Keratinocyte (primary cell): Measurements from ENCODE around the gene LRRC8D. TPM values are rescaled to one million over a fixed set of nuclear protein-coding genes. Genes with fewer than 3 reads are reported as not detected.

ENCODE experiments used
- DNase-seq: peaks from one replicate; pipeline ENCODE4 v3.0.0-alpha.2; 2011; ENCODE audit warnings: low read depth, missing footprints, low spot score
- FAIRE-seq: peaks from 2 replicates; lab custom pipeline; 2011; peaks lifted over from hg19 to GRCh38; lab: Jason Lieb, UNC
- H2AFZ ChIP-seq: 2 replicates; pipeline ENCODE4 v1.6.0; 2012; ENCODE audit warnings: low read length, control low read depth, inconsistent platforms; ENCODE audit not compliant: control insufficient read depth
- H3K27ac ChIP-seq: 2 replicates; pipeline ENCODE4 v1.5.1; 2011; ENCODE audit warnings: low read length; ENCODE audit not compliant: control insufficient read depth, insufficient read depth
- H3K27me3 ChIP-seq: 3 replicates; pipeline ENCODE4 v1.6.0; 2011; ENCODE audit warnings: low read length; ENCODE audit not compliant: control insufficient read depth, insufficient read depth; ENCODE audit errors: extremely low read depth
- H3K36me3 ChIP-seq, 2 experiments: 2 replicates in 1 of 2; 3 replicates in 1 of 2; pipeline ENCODE4 v1.5.1; 2011; ENCODE audit warnings: low read length in 2 of 2, mild to moderate bottlenecking in 1 of 2; ENCODE audit not compliant: control insufficient read depth in 2 of 2, insufficient read depth in 2 of 2; ENCODE audit errors: extremely low read depth in 1 of 2
- H3K4me1 ChIP-seq: 3 replicates; pipeline ENCODE4 v1.5.1; 2011; ENCODE audit warnings: low read length; ENCODE audit not compliant: control insufficient read depth, insufficient read depth; ENCODE audit errors: extremely low read depth
- H3K4me2 ChIP-seq: 3 replicates; pipeline ENCODE4 v1.6.0; 2011; ENCODE audit warnings: low read depth, low read length; ENCODE audit not compliant: control insufficient read depth, insufficient read depth; ENCODE audit errors: extremely low read depth
- H3K4me3 ChIP-seq, 3 experiments: fragments of 200-600 bp in 1 of 3; sonication (generic) in 1 of 3; 2 replicates in 2 of 3; 3 replicates in 1 of 3; pipeline ENCODE4 v1.5.1; 2011 to 2016; ENCODE audit warnings: low read length in 3 of 3, mild to moderate bottlenecking in 3 of 3, control low read depth in 2 of 3, inconsistent platforms in 1 of 3, low read depth in 1 of 3, mixed read lengths in 1 of 3, mixed run types in 1 of 3, moderate library complexity in 1 of 3; ENCODE audit not compliant: control insufficient read depth in 2 of 3, insufficient read depth in 2 of 3; ENCODE audit errors: extremely low read depth in 1 of 3
- H3K79me2 ChIP-seq: 2 replicates; pipeline ENCODE4 v1.6.0; 2012; ENCODE audit warnings: low read length; ENCODE audit not compliant: control insufficient read depth, insufficient read depth
- H3K9ac ChIP-seq: 3 replicates; pipeline ENCODE4 v1.6.0; 2011; ENCODE audit warnings: low read length; ENCODE audit not compliant: control insufficient read depth, insufficient read depth; ENCODE audit errors: extremely low read depth
- H3K9me1 ChIP-seq: 3 replicates; pipeline ENCODE4 v1.6.0; 2011; ENCODE audit warnings: low read length; ENCODE audit not compliant: control insufficient read depth, insufficient read depth; ENCODE audit errors: extremely low read depth
- H3K9me3 ChIP-seq: 2 replicates; pipeline ENCODE4 v1.5.1; 2012; ENCODE audit warnings: low read depth, low read length; ENCODE audit not compliant: control insufficient read depth
- H4K20me1 ChIP-seq: 3 replicates; pipeline ENCODE4 v1.6.0; 2011; ENCODE audit warnings: low read length; ENCODE audit not compliant: control insufficient read depth, insufficient read depth; ENCODE audit errors: extremely low read depth
- CTCF ChIP-seq, 3 experiments: IDR thresholded peaks in 1 of 3; conservative IDR thresholded peaks in 1 of 3; optimal IDR thresholded peaks in 1 of 3; 2 replicates in 2 of 3; 3 replicates in 1 of 3; pipeline versions ENCODE3 to v1.5.1; 2011; ENCODE audit warnings: low read length in 3 of 3, mild to moderate bottlenecking in 3 of 3, moderate library complexity in 2 of 3, control low read depth in 1 of 3, inconsistent platforms in 1 of 3; ENCODE audit not compliant: insufficient read depth in 2 of 3; ENCODE audit errors: extremely low read depth in 1 of 3
- EZH2 ChIP-seq: IDR thresholded peaks from one replicate; pipeline ENCODE4 v1.6.1; 2012; ENCODE audit warnings: inconsistent platforms, mild to moderate bottlenecking, low read length, moderate library complexity
- dilution Hi-C: fragments of 300-500 bp; cut with MboI; formaldehyde crosslinking; loops from one replicate; pipeline ENCODE4 v1.7.0; 2020; ENCODE audit warnings: low sequenced_read_pairs; ENCODE audit not compliant: extremely low pct_ligation_motif_present
- polyA plus RNA-seq, 5 experiments: library from polyadenylated mRNA; depleted of rRNA in 3 of 5; stranded (reverse) in 3 of 5; stranded (forward) in 1 of 5; unstranded in 1 of 5; fragments of >200 nt; gene quantifications; 1 replicate in 1 of 5; 2 replicates in 3 of 5; 3 replicates in 1 of 5; pipeline versions ENCODE4 v1.2.1 to v1.2.3, GENCODE V29; 2011 to 2012; ENCODE audit warnings: missing spikeins in 2 of 5, low read depth in 1 of 5, low replicate concordance in 1 of 5

The LRRC8D gene
- polyA plus RNA-seq, 1 donor (not counting 4 experiments of a cell fraction or from before 2014, with no cell fraction given): 54.7 TPM

DNA sequence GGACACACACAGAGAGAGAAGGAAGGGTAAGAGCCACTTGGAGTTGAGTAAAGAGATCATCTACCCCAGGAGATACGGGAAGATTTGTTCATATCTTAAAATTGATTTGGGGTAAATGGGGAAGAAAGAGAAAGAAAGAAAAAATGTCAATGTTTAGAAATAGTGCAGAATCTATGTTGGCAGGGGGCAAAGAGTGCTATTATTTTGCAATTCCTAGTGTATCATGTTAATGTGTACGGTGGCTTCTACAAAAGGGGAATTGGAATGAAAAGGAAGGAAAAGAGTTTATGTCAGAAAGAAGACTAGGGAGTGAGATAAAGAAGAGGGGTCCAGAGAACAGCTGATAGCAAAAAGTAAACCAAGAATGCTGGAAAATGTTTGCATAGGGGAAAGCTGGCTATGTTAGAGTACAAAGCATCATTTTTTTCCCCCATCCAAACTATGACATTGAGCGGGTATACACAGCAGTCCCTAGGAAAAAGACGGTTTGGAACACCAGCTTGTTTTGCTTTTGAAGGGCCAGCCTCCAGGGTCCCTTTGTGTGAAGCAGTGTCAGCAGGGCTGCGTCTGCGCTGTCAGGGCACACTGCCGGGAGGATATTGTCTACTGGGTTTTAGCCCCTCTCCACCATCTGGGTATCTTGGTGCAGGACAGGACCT is 10.8 kb downstream of the LRRC8D start:
- FAIRE-seq: no peak
- Histone ChIP-seq H3K79me2 (no peaks in the 10 kb centered on the region), H3K9me1 (no peaks in the 10 kb centered on the region), H3K9ac (no peak overlapping the region), H3K9me3 (no peaks in the 10 kb centered on the region), H3K4me1 (peaks cover 8% of the 10 kb centered on the region), H3K27ac (no peak overlapping the region), H3K4me3 (no peak overlapping the region), H3K36me3 (no peaks in the 10 kb centered on the region), H2AFZ (no peak overlapping the region), H3K27me3 (no peaks in the 10 kb centered on the region), H4K20me1 (no peaks in the 10 kb centered on the region), H3K4me2 (no peak overlapping the region)
- dilution Hi-C loops: no loop called here
- DNase-seq: no peak
- TF ChIP-seq CTCF (optimal IDR thresholded peaks at IDR 0.05 in 1 of 3, IDR thresholded peaks at IDR 0.05 in 1 of 3, conservative IDR thresholded peaks at IDR 0.05 in 1 of 3; ENCODE audit: extremely low read depth in 1 of 3, insufficient read depth in 2 of 3, low read length in 3 of 3) (no peak), EZH2 (no peak)

GRCh38 chr1:89832496-89833127 is 11.8 kb downstream of the LRRC8D start:
- dilution Hi-C loops: no loop called here
- Histone ChIP-seq H3K9me3 (no peaks in the 10 kb centered on the region), H3K79me2 (no peaks in the 10 kb centered on the region), H3K4me1 (no peaks in the 10 kb centered on the region), H3K27ac (no peak overlapping the region), H3K4me2 (no peak overlapping the region), H3K27me3 (no peaks in the 10 kb centered on the region), H3K9me1 (no peaks in the 10 kb centered on the region), H3K9ac (no peak overlapping the region), H3K36me3 (no peaks in the 10 kb centered on the region), H4K20me1 (no peaks in the 10 kb centered on the region), H3K4me3 (no peak overlapping the region), H2AFZ (no peak overlapping the region)
- TF ChIP-seq CTCF (optimal IDR thresholded peaks at IDR 0.05 in 1 of 3, IDR thresholded peaks at IDR 0.05 in 1 of 3, conservative IDR thresholded peaks at IDR 0.05 in 1 of 3; ENCODE audit: extremely low read depth in 1 of 3, insufficient read depth in 2 of 3, low read length in 3 of 3) (no peak), EZH2 (no peak)
- DNase-seq: no peak
- FAIRE-seq: no peak
